ENCODE data around the gene TSHZ2.

The TSHZ2 gene

GRCh38 chr20:53152228-53152627 is 180.1 kb downstream of the TSHZ2 start:
- no peak for DNase-seq (ENCODE audit: low read depth)
- TF ChIP-seq CTCF (IDR thresholded peaks at IDR 0.05; ENCODE audit: low read depth, low read length, missing control alignments) = no peak

GRCh38 chr20:53154540-53154939 is 182.4 kb downstream of the TSHZ2 start:
- TF ChIP-seq CTCF (IDR thresholded peaks at IDR 0.05; ENCODE audit: low read depth, low read length, missing control alignments) = no peak
- peak; percentile 30 for DNase-seq (ENCODE audit: low read depth)
- no peak overlapping the region for H3K4me3 ChIP-seq (ENCODE audit: low read depth, low read length)

More at GRCh38 chr20:53152228-53152627, 180.1 kb downstream of the TSHZ2 start:
- H3K4me3 ChIP-seq (ENCODE audit: low read depth, low read length) = no peak overlapping the region

GRCh38 chr20:53157443-53158408 is 185.6 kb downstream of the TSHZ2 start:
- TF ChIP-seq CTCF (IDR thresholded peaks at IDR 0.05; ENCODE audit: low read depth, low read length, missing control alignments) = peak; percentile 74
- peak overlapping the region; percentile 6; the same call in 1 of the 2 replicates for H3K4me3 ChIP-seq (ENCODE audit: low read depth, low read length)
- DNase-seq (ENCODE audit: low read depth) = peak; percentile 60

GRCh38 chr20:53159160-53159559 is 187.0 kb downstream of the TSHZ2 start:
- no peak for TF ChIP-seq CTCF (IDR thresholded peaks at IDR 0.05; ENCODE audit: low read depth, low read length, missing control alignments)
- no peak overlapping the region for H3K4me3 ChIP-seq (ENCODE audit: low read depth, low read length)
- DNase-seq (ENCODE audit: low read depth) = no peak

GRCh38 chr20:53161073-53161472 is 188.9 kb downstream of the TSHZ2 start:
- no peak for TF ChIP-seq CTCF (IDR thresholded peaks at IDR 0.05; ENCODE audit: low read depth, low read length, missing control alignments)
- H3K4me3 ChIP-seq (ENCODE audit: low read depth, low read length) = no peak overlapping the region

GRCh38 chr20:53161473-53161872 is 189.3 kb downstream of the TSHZ2 start:
- DNase-seq (ENCODE audit: low read depth) = peak; percentile 29
- no peak overlapping the region for H3K4me3 ChIP-seq (ENCODE audit: low read depth, low read length)
- TF ChIP-seq CTCF (IDR thresholded peaks at IDR 0.05; ENCODE audit: low read depth, low read length, missing control alignments) = no peak

More at GRCh38 chr20:53161073-53161472, 188.9 kb downstream of the TSHZ2 start:
- no peak for DNase-seq (ENCODE audit: low read depth)

All from GM12864 (cell line).